ENCODE data around the gene YOD1. TPM values are rescaled to one million over a fixed set of nuclear protein-coding genes. Genes with fewer than 3 reads are reported as not detected.

YOD1 gene
- total and polyA plus RNA-seq, 2 of the 4 experiments (the other 2 are of a cell fraction): 1.8 to 5.4 TPM

DNA sequence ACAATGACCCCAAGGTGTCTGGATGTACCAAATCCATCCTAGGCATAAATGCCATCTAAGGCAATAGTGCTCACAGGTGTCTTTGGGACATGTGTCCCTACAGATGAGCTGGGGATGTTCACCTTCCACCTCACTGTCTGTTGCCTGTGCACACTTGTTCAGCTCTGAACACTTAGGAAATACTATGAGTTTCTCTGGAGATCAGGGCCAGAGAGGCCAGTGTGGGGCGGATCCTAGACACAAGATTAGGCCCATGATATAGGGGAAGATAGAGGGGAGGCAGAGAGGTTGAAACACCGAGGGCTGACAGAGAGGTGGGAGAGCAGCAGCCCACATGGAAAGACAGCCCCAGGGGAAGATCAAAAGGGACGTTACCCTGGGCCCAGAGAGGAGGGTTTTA, 44.1 kb downstream of the YOD1 start:
- in situ Hi-C loops (cut with MboI; ENCODE audit: low sequenced_read_pairs) (no loop called here), intact Hi-C loops (cut with micrococcal nuclease) (no loop called here), dilution Hi-C loops (cut with HindIII; ENCODE audit: low sequenced_read_pairs, unreplicated experiment) (no loop called here)
- Histone ChIP-seq H3K9ac (ENCODE audit: low read depth, low read length) (no peak overlapping the region), H2BK15ac (ENCODE audit: low read depth, low read length) (peak overlapping the region; percentile 92; the same call in 2 of the 3 replicates), H3K9me1 (ENCODE audit: insufficient read depth, low read length) (peaks cover 6% of the 10 kb centered on the region), H3K18ac (ENCODE audit: low read depth, low read length) (no peak overlapping the region), H2AK9ac (replicated peaks; ENCODE audit: low read depth, low read length, poor library complexity) (peak overlapping the region; percentile 73), H3K27me3 (ENCODE audit: control insufficient read depth, insufficient read depth, low read length) (no peaks in the 10 kb centered on the region; the same call in 1 of the 2 replicates), H2BK5ac (ENCODE audit: low read depth, low read length, poor library complexity, severe bottlenecking) (peak overlapping the region; percentile 69), H3K14ac (replicated peaks; ENCODE audit: low read depth, low read length) (peak overlapping the region; percentile 92), H2AFZ (replicated peaks; ENCODE audit: low read length, poor library complexity) (peak overlapping the region; percentile 89), H2AK5ac (ENCODE audit: low read depth, low read length) (peak overlapping the region; percentile 36), H2BK20ac (ENCODE audit: low read depth, low read length) (peak overlapping the region; percentile 90), H3K27ac (ENCODE audit: insufficient read depth, low read length) (peak overlapping the region; percentile 15; the same call in 1 of the 2 replicates), H3K56ac (ENCODE audit: extremely low read depth, insufficient read depth, low read length) (no peak overlapping the region), H3K4me3 (ENCODE audit: insufficient read depth, low read depth, low read length) (no peak overlapping the region), H3K23ac (ENCODE audit: low read depth, low read length) (peak overlapping the region; percentile 55), H3K79me1 (ENCODE audit: low read depth in 1 of 2, low read length in 2 of 2) (no peaks in the 10 kb centered on the region), H3K4ac (ENCODE audit: low read depth, low read length) (peak overlapping the region; percentile 89), H3K36me3 (ENCODE audit: control insufficient read depth, insufficient read depth, low read length) (no peaks in the 10 kb centered on the region), H4K91ac (ENCODE audit: insufficient read depth, low read depth, low read length) (peak overlapping the region; percentile 50), H4K20me1 (ENCODE audit: insufficient read depth, low read length) (no peaks in the 10 kb centered on the region), H4K8ac (ENCODE audit: low read depth in 2 of 2, low read length in 2 of 2) (peak overlapping the region; percentile 51 to 87; a peak in 2 of 4 replicates), H4K5ac (ENCODE audit: low read depth, low read length) (peak overlapping the region; percentile 15; the same call in 1 of the 2 replicates), H2BK120ac (ENCODE audit: low read depth, low read length) (peak overlapping the region; percentile 91), H3K4me1 (ENCODE audit: control insufficient read depth, insufficient read depth, low read length) (peaks cover 6% of the 10 kb centered on the region), H3K4me2 (ENCODE audit: low read depth, low read length) (peak overlapping the region; percentile 28; the same call in 1 of the 2 replicates), H3K9me3 (ENCODE audit: control insufficient read depth, insufficient read depth, low read length) (no peaks in the 10 kb centered on the region)
- no TSS peak for BruUV-seq (replicated peaks)
- 100% methylated on average over 1 of the region's 3 CpGs; no CpG with 5 or more reads in 1 of the 2 experiments for WGBS, 2 experiments (ENCODE audit: extremely low coverage in 2 of 2, insufficient read length in 1 of 2)
- POLR2A ChIA-PET (ENCODE audit: unreplicated experiment): no interaction called here
- CTCF ChIA-PET: no interaction called here
- TF ChIP-seq RAD21 (IDR thresholded peaks at IDR 0.05; ENCODE audit: low read length): no peak
- TF ChIP-seq CHD1 (IDR thresholded peaks at IDR 0.05; ENCODE audit: low read depth, low read length): no peak
- no peak for TF ChIP-seq NFE2L2 (IDR thresholded peaks at IDR 0.05; ENCODE audit: low read depth, low read length)
- TF ChIP-seq MXI1 (IDR thresholded peaks at IDR 0.05; ENCODE audit: borderline replicate concordance, low read depth, low read length): no peak
- DNase-seq (no peak), ATAC-seq (ENCODE audit: low read depth) (no peak)

Data from IMR-90 (cell line).